ENCODE measurements around the gene HOXB9. TPM values are rescaled to one million over a fixed set of nuclear protein-coding genes. Genes with fewer than 3 reads are reported as not detected.

Gene HOXB9
- total and polyA plus RNA-seq, 9 of the 15 experiments (the other 6 are each of a cell fraction or from before 2014, with no cell fraction given), result 3.1 to 196 (median 77.6) TPM

DNA sequence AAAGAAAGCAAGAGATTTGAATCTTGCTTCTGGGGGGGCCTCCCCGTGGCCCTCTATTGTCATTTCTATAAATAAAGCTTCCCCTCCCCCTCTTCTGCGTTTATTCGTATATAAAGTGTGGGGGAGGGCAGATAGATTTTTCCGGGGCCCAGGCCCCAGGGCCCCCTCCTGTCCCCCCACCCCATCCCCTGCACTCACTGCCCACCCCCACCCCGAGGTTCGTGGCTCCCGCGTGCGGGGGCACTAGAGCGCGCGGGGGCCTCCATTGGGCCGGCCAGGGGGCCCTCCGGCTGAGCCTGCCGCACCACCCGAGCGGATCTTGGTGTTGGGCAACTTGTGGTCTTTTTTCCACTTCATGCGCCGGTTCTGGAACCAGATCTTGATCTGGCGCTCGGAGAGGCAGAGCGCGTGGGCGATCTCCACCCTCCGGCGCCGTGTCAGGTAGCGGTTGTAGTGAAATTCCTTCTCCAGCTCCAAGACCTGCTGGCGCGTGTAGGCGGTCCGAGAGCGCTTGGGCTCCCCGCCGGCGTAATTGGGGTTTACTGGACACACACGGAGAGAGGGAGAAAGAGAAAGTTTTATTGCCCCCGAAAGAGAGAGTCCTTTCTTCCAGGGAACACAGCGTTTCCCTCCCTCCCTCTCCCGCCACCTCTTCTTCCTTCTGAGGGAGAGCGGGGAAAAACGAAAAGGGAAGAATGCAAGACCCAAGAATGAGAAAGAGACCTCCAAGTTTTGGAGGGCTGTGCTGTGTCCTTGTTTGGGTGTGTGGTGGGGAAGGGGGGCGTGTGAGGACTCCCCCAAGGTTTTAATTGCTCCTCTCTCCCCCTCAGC lies 49.5 kb downstream of the HOXB9 start (continued):
- TF ChIP-seq, protein P1, sequence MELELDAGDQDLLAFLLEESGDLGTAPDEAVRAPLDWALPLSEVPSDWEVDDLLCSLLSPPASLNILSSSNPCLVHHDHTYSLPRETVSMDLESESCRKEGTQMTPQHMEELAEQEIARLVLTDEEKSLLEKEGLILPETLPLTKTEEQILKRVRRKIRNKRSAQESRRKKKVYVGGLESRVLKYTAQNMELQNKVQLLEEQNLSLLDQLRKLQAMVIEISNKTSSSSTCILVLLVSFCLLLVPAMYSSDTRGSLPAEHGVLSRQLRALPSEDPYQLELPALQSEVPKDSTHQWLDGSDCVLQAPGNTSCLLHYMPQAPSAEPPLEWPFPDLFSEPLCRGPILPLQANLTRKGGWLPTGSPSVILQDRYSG (tag; conservative IDR thresholded peaks at IDR 0.05; ENCODE audit: low read depth), result no peak
- TF ChIP-seq, protein P2, sequence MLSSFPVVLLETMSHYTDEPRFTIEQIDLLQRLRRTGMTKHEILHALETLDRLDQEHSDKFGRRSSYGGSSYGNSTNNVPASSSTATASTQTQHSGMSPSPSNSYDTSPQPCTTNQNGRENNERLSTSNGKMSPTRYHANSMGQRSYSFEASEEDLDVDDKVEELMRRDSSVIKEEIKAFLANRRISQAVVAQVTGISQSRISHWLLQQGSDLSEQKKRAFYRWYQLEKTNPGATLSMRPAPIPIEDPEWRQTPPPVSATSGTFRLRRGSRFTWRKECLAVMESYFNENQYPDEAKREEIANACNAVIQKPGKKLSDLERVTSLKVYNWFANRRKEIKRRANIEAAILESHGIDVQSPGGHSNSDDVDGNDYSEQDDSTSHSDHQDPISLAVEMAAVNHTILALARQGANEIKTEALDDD (IDR thresholded peaks at IDR 0.05), result no peak
- TF ChIP-seq, protein P3, sequence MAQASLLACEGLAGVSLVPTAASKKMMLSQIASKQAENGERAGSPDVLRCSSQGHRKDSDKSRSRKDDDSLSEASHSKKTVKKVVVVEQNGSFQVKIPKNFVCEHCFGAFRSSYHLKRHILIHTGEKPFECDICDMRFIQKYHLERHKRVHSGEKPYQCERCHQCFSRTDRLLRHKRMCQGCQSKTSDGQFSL (CRISPR knock-in tag; IDR thresholded peaks at IDR 0.05), result 0 out of 2 replicates have a peak, but pooled peaks have one; percentile 36
- TF ChIP-seq, protein P3 (tag; IDR thresholded peaks at IDR 0.05), result no peak
- TF ChIP-seq HDAC8 (tag; IDR thresholded peaks at IDR 0.05), result no peak
- TF ChIP-seq, protein P4, sequence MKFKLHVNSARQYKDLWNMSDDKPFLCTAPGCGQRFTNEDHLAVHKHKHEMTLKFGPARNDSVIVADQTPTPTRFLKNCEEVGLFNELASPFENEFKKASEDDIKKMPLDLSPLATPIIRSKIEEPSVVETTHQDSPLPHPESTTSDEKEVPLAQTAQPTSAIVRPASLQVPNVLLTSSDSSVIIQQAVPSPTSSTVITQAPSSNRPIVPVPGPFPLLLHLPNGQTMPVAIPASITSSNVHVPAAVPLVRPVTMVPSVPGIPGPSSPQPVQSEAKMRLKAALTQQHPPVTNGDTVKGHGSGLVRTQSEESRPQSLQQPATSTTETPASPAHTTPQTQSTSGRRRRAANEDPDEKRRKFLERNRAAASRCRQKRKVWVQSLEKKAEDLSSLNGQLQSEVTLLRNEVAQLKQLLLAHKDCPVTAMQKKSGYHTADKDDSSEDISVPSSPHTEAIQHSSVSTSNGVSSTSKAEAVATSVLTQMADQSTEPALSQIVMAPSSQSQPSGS (CRISPR knock-in tag; IDR thresholded peaks at IDR 0.05), result no peak
- TF ChIP-seq, protein P5, sequence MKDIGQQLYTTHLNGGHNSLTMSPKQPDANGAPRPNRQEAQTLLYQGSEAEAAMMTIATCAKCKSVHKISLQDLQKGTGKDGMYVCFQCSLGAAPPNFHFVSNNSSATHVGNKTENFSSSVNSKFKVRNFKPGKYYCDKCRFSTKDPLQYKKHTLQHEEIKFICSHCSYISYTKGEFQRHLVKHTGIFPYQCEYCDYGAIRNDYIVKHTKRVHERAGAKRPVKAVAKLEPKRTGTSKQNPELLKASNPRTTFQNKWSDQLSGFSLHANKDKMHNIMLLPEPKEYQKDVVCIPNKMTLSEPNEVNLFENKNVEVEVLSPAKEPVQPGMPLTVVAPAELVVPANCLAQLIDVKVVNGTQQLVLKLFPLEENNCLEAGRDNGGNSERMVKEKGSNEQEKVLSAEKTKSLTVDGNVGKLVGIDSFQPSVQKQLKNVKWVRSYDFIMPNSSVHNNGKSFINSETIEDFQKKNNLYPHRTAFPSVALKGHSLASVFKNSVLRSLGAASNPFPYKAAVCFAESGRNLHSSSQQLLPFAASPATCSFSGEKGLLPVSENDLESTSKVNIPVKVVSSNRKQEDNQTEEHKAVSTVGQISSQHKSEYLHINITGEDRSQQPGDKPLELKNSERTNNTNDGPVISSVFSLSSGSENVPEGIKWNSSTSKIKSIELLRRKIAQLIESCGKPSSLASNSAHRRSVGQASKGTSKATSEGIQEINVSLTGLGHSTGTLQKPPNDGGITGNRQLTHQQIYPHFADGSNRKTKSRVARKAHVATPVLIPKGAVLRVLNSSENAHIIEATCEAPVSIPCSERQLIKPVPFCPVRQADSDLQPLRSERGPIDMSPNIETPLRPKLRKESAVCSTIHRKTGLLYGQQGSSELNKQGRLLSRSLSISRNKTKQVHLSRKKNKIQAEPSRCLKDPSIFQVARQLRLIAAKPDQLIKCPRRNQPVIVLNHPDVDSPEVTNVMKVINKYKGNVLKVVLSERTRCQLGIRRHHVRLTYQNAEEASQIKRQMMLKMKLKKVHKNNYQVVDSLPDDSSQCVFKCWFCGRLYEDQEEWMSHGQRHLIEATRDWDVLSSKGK (CRISPR knock-in tag; IDR thresholded peaks at IDR 0.05), result no peak
- peak; percentile 28; the same call in 1 of the 2 replicates for TF ChIP-seq EP400 (IDR thresholded peaks at IDR 0.05)
- 0 out of 2 replicates have a peak, but pooled peaks have one; percentile 16 for TF ChIP-seq HIVEP1 (CRISPR knock-in tag; IDR thresholded peaks at IDR 0.05)
- no peak for TF ChIP-seq NR2C2 (CRISPR knock-in tag; IDR thresholded peaks at IDR 0.05)
- TF ChIP-seq NR2C2 (tag; IDR thresholded peaks at IDR 0.05), result no peak

All from K562 (cell line).